H1 (cell line): Measurements from ENCODE around the gene TRABD2B. TPM values are rescaled to one million over a fixed set of nuclear protein-coding genes. Genes with fewer than 3 reads are reported as not detected.

ENCODE experiments used
- HDAC6 ChIP-seq: IDR thresholded peaks from one replicate; pipeline ENCODE4 v1.7.1; 2012; ENCODE audit warnings: low read depth, mild to moderate bottlenecking, inconsistent platforms, low read length, moderate library complexity
- polyA plus RNA-seq, 7 experiments: library from polyadenylated mRNA; depleted of rRNA in 3 of 7; stranded (reverse) in 5 of 7; unstranded in 2 of 7; fragments of >200 nt in 5 of 7; fragments of 200-250 nt in 2 of 7; gene quantifications; 1 replicate in 5 of 7; 2 replicates in 1 of 7; 4 replicates in 1 of 7; pipeline versions ENCODE4 v1.2.1 to v1.2.3, GENCODE V29; 2011 to 2013; ENCODE audit warnings: missing spikeins in 2 of 7, mixed read lengths in 2 of 7
- total RNA-seq: library from RNA; stranded (reverse); fragmentation: NEBNext Ultra II Directional; extraction: Animal tissue kit (Norgen Biotek cat#: 25700); gene quantifications from 2 replicates; pipeline ENCODE4 v1.2.1, GENCODE V29; 2021
- TF ChIP-seq, protein P1 (sequence below): fragments of 300-600 bp; sonication (generic); IDR thresholded peaks from 2 replicates; pipeline ENCODE4 v1.7.1; 2012; ENCODE audit warnings: low read length, moderate library complexity, mild to moderate bottlenecking, inconsistent platforms; ENCODE audit not compliant: insufficient replicate concordance

Gene TRABD2B
- total and polyA plus RNA-seq, 2 of the 8 experiments (the other 6 are each of a cell fraction or from before 2014, with no cell fraction given): 0.95 to 3.4 TPM

- TF ChIP-seq, protein P1, sequence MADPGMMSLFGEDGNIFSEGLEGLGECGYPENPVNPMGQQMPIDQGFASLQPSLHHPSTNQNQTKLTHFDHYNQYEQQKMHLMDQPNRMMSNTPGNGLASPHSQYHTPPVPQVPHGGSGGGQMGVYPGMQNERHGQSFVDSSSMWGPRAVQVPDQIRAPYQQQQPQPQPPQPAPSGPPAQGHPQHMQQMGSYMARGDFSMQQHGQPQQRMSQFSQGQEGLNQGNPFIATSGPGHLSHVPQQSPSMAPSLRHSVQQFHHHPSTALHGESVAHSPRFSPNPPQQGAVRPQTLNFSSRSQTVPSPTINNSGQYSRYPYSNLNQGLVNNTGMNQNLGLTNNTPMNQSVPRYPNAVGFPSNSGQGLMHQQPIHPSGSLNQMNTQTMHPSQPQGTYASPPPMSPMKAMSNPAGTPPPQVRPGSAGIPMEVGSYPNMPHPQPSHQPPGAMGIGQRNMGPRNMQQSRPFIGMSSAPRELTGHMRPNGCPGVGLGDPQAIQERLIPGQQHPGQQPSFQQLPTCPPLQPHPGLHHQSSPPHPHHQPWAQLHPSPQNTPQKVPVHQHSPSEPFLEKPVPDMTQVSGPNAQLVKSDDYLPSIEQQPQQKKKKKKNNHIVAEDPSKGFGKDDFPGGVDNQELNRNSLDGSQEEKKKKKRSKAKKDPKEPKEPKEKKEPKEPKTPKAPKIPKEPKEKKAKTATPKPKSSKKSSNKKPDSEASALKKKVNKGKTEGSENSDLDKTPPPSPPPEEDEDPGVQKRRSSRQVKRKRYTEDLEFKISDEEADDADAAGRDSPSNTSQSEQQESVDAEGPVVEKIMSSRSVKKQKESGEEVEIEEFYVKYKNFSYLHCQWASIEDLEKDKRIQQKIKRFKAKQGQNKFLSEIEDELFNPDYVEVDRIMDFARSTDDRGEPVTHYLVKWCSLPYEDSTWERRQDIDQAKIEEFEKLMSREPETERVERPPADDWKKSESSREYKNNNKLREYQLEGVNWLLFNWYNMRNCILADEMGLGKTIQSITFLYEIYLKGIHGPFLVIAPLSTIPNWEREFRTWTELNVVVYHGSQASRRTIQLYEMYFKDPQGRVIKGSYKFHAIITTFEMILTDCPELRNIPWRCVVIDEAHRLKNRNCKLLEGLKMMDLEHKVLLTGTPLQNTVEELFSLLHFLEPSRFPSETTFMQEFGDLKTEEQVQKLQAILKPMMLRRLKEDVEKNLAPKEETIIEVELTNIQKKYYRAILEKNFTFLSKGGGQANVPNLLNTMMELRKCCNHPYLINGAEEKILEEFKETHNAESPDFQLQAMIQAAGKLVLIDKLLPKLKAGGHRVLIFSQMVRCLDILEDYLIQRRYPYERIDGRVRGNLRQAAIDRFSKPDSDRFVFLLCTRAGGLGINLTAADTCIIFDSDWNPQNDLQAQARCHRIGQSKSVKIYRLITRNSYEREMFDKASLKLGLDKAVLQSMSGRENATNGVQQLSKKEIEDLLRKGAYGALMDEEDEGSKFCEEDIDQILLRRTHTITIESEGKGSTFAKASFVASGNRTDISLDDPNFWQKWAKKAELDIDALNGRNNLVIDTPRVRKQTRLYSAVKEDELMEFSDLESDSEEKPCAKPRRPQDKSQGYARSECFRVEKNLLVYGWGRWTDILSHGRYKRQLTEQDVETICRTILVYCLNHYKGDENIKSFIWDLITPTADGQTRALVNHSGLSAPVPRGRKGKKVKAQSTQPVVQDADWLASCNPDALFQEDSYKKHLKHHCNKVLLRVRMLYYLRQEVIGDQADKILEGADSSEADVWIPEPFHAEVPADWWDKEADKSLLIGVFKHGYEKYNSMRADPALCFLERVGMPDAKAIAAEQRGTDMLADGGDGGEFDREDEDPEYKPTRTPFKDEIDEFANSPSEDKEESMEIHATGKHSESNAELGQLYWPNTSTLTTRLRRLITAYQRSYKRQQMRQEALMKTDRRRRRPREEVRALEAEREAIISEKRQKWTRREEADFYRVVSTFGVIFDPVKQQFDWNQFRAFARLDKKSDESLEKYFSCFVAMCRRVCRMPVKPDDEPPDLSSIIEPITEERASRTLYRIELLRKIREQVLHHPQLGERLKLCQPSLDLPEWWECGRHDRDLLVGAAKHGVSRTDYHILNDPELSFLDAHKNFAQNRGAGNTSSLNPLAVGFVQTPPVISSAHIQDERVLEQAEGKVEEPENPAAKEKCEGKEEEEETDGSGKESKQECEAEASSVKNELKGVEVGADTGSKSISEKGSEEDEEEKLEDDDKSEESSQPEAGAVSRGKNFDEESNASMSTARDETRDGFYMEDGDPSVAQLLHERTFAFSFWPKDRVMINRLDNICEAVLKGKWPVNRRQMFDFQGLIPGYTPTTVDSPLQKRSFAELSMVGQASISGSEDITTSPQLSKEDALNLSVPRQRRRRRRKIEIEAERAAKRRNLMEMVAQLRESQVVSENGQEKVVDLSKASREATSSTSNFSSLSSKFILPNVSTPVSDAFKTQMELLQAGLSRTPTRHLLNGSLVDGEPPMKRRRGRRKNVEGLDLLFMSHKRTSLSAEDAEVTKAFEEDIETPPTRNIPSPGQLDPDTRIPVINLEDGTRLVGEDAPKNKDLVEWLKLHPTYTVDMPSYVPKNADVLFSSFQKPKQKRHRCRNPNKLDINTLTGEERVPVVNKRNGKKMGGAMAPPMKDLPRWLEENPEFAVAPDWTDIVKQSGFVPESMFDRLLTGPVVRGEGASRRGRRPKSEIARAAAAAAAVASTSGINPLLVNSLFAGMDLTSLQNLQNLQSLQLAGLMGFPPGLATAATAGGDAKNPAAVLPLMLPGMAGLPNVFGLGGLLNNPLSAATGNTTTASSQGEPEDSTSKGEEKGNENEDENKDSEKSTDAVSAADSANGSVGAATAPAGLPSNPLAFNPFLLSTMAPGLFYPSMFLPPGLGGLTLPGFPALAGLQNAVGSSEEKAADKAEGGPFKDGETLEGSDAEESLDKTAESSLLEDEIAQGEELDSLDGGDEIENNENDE: no peak
- TF ChIP-seq HDAC6: no peak
Measured at GRCh38 chr1:47914218-47914938, 82.8 kb downstream of the TRABD2B start (continued).
